A549 treated with ZK216348 at 1 μM for 4 hours (cell line): ENCODE results near the gene ZNF100. TPM values are rescaled to one million over a fixed set of nuclear protein-coding genes. Genes with fewer than 3 reads are reported as not detected.

Experiments
- total RNA-seq: library from RNA; stranded (reverse); fragments of 200-300 nt; extraction: Qiagen RNA extraction; gene quantifications from 5 replicates; pipeline ENCODE4 v1.2.3, GENCODE V29; 2022; ENCODE audit warnings: low read depth

The ZNF100 gene
- total RNA-seq, result not detected in 5 replicates

DNA sequence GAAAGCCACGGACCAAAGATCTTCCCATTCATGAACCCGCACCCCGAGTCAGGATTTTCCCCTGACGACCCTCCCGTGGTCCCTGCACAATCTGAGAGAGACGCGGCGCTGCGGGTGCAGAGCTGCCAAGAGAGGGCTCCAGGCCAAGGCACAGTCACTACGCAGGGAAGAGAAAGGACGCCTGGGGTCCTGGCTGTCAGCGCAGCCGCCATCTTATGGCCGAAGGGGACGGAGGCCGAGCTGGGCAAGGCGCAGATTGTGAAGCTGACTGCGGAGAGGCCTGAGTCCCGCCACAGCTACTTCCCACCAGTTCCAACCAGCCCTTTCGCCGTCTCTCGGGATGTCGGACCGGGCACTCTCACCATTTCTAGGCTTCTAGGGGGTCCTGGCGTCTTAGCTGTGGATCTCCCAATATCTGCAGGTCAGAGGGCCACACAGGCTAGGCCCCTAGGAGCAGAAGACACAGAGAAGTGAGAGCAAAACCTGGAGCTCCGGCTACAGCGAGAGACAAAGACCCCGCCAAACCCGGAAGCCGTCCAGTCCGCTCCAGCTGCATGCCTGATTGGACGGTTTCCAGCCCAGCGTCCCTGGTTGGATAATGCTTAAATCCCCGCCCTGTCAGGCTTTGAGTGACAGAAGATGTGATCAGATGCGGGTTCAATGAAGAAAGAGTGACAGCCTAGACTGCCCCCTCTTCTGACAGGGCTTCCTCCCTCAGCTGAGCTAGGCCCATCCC, at the start of gene ZNF100:
ZNF100 (minus strand) TSS at position 515 of the 736 bp plus-strand sequence; CDS start at position 365, 150 bp downstream.

Other genes with a start within 250 kb of the ZNF100 start
- gene ZNF43, start 68.6 kb upstream of the ZNF100 start, total RNA-seq, result 2.7 to 4.4 TPM (median 4.0 TPM) in 5 replicates
- gene ZNF208, start 243.4 kb upstream of the ZNF100 start, total RNA-seq, result not detected in 5 replicates